HT-29 (cell line): ENCODE results near the gene PLIN1. TPM values are rescaled to one million over a fixed set of nuclear protein-coding genes. Genes with fewer than 3 reads are reported as not detected.
"Not testable (repeated sequence)": the region's sequence is repeated elsewhere in the genome, so short reads cannot be mapped to it uniquely, and the experiment has no call there.

Source experiments
- DNase-seq: peaks from one replicate; pipeline ENCODE4 v3.0.0-alpha.2; 2015; ENCODE audit warnings: low spot score
- total RNA-seq: library from RNA; depleted of rRNA; stranded (reverse); fragments of >200 nt; shearing (Covaris generic); gene quantifications from 2 replicates; pipeline ENCODE4 v1.2.3, GENCODE V29; 2014; rRNA removed

The PLIN1 gene
- 0.03 and 0.51 TPM in 2 replicates for total RNA-seq

- no peak for DNase-seq
Observed at GRCh38 chr15:89679212-89679611, at the start of gene PLIN1. TSS of gene PLIN1 (minus strand) at chr15:89679367. CDS start at chr15:89677489, 1,878 bp downstream.

GRCh38 chr15:89728254-89728653, 49.1 kb upstream of the PLIN1 start:
- no peak for DNase-seq

- DNase-seq: no peak
Observed at GRCh38 chr15:89725064-89725463, 45.9 kb upstream of the PLIN1 start.

GRCh38 chr15:89724621-89725020, 45.5 kb upstream of the PLIN1 start:
- DNase-seq: no peak

GRCh38 chr15:89723031-89723430, 43.9 kb upstream of the PLIN1 start:
- no peak for DNase-seq

- no peak for DNase-seq
Observed at GRCh38 chr15:89714775-89715174, 35.6 kb upstream of the PLIN1 start.

- DNase-seq: no peak
Observed at GRCh38 chr15:89707577-89707976, 28.4 kb upstream of the PLIN1 start.

- DNase-seq: no peak
Observed at GRCh38 chr15:89704411-89704810, 25.2 kb upstream of the PLIN1 start.

- DNase-seq: no peak
Observed at GRCh38 chr15:89695198-89695597, 16.0 kb upstream of the PLIN1 start.

GRCh38 chr15:89693696-89694095, 14.5 kb upstream of the PLIN1 start:
- DNase-seq: no peak

- no peak for DNase-seq
Observed at GRCh38 chr15:89693091-89693490, 13.9 kb upstream of the PLIN1 start.

GRCh38 chr15:89690276-89691218, 11.4 kb upstream of the PLIN1 start, which contains the start of the genes PEX11A and WDR93:
TSS of gene PEX11A (minus strand) at chr15:89690754. CDS start at chr15:89690632, 122 bp downstream.
TSS of gene WDR93 (plus strand) at chr15:89690811. CDS start at chr15:89701747, 10,936 bp downstream.
- DNase-seq: peak; percentile 97

- not testable (repeated sequence) for DNase-seq
Observed at GRCh38 chr15:89689930-89690275, 10.7 kb upstream of the PLIN1 start.

- DNase-seq: no peak
Observed at GRCh38 chr15:89686522-89686921, 7.4 kb upstream of the PLIN1 start.

- peak; percentile 34 for DNase-seq
Observed at GRCh38 chr15:89685995-89686394, 6.8 kb upstream of the PLIN1 start.

- no peak for DNase-seq
Observed at GRCh38 chr15:89681146-89681545, 2.0 kb upstream of the PLIN1 start.

GRCh38 chr15:89680282-89680873, 1.2 kb upstream of the PLIN1 start:
- DNase-seq: peak; percentile 85

- no peak for DNase-seq
Observed at GRCh38 chr15:89677381-89677780, 1.8 kb downstream of the PLIN1 start.

GRCh38 chr15:89675606-89676005, 3.6 kb downstream of the PLIN1 start:
- DNase-seq: no peak

GRCh38 chr15:89674526-89674925, 4.6 kb downstream of the PLIN1 start:
- DNase-seq: no peak

- peak; percentile 57 for DNase-seq
Observed at GRCh38 chr15:89673165-89673512, 6.0 kb downstream of the PLIN1 start.

GRCh38 chr15:89672221-89673164, 6.7 kb downstream of the PLIN1 start:
- DNase-seq: no peak
